Ramos (cell line): ENCODE data around the gene KCNC1.

ENCODE experiments used
- in situ Hi-C: fragments of 300-500 bp; cut with MboI; formaldehyde crosslinking; loops from one replicate; pipeline ENCODE4 v1.14.3; 2022; ENCODE audit warnings: low sequenced_read_pairs; ENCODE audit not compliant: unreplicated experiment

Gene KCNC1

GRCh38 chr11:17750013-17750800 lies 15.6 kb downstream of the KCNC1 start:
- in situ Hi-C loops, result no loop called here

GRCh38 chr11:17750801-17751165 lies 16.2 kb downstream of the KCNC1 start:
- in situ Hi-C loops, result no loop called here

DNA sequence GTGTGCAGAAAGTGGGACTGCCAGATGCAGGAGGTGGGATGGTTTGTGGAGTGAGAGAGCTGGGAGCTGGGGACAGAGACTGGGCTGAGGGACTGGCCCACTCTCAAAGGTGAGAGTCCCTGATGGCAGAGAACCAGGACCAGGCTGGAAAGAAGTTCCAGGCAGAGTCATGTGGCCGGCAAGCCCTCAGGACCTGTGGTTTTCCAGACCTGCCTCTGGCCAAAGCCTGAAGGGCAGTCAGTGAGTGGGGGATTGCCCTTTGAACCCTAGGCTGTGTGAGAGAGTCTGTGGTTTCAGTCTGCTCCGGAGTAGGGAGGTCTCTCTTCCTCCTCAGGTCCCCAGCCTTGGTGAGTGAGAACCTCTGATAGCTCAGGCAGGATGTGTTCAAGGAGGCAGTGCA lies 17.0 kb downstream of the KCNC1 start:
- in situ Hi-C loops, result no loop called here

- in situ Hi-C loops, result no loop called here
Measured at GRCh38 chr11:17752144-17752543, 17.6 kb downstream of the KCNC1 start.

DNA sequence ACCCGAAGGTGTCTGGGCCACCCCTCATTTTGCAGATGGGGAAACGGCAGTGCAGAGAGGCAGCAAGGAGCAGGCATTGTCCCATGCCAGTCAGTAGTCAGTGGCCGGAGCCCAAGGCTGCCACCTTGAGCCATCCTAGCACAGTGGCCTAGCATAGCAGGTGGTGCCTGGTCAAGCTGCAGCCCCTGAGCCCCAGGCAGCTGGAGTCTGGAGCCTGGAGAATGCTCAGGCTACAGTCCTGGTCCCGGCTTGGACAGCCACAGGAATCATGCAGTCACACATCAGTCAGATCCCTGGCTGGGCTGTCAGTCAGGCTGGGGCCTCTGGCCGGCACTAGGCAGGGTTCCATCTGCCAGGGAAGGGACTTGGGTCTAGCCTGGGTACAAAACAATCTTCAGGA lies 18.6 kb downstream of the KCNC1 start:
- in situ Hi-C loops, result no loop called here

DNA sequence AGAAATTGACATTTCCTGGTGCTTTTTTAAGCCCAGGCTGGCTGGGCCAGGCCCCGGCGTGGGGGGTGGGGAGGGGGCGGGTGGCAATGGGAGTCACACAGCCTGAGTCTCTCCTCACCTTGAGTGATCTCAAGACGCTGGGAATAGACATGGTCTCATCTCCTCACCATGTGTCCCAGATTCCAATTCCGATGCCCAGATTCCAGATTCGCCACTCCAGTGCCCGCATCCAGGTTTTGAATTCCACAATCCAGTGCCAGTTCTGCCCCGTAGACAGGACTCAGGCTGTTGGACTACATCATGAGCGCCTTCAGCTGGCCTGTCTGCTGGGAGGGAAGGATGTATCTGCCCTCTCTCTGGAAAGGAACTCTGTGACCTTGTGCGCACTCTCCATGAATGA lies 19.1 kb downstream of the KCNC1 start:
- in situ Hi-C loops, result no loop called here

DNA sequence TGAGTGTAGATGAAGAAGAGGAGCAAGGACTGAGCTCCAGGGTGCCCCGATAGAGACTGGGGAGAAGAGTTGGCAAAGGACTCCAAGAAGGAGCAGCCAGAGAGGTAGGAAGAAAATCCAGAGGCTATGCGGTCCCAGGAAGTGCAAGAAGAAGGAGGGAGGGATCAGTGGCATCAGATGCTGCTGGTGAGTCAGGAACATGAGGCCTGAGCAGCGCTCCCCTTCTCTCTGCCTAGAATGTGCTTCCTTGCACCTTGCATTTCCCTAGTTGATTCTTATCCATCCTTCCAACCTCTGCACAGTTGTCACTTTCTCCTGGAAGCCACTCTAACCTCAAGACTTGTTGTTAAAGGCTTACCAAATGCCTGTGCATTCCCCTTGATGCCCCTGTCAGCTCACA lies 21.3 kb downstream of the KCNC1 start:
- in situ Hi-C loops, result no loop called here

- in situ Hi-C loops, result no loop called here
Measured at GRCh38 chr11:17760102-17761029, 25.8 kb downstream of the KCNC1 start.

DNA sequence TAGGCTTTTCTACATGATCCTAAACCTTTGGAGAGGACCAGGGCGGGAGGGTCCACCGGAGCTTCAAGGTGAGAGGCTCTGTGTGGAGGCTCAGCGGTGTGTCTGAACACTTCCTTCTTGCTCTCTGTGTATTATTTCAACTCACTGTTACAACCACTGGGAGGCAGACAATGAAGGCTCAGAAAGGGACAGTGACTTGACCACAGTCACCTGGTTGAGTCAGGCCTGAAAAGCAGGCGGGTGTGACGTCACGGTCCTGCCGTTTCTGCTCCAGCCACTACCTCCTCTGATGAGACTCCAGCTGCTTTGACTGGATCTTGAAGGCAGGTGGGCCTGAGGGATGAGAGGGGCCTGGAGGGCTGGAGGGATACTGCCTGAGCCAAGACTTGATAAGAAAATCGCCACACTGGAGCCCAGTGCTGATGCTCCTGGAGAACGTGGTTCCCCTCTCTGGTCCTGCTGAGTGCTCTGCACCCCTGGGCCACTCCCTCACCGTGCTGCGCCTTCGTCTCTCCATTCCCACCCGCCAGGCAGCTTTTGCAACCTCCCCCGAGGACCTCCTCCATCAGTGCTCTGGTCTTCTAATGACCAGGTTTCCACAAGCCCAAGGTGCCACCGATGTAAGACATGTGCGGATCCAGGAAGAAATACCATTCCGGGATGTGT lies 27.9 kb downstream of the KCNC1 start:
- in situ Hi-C loops, result no loop called here

DNA sequence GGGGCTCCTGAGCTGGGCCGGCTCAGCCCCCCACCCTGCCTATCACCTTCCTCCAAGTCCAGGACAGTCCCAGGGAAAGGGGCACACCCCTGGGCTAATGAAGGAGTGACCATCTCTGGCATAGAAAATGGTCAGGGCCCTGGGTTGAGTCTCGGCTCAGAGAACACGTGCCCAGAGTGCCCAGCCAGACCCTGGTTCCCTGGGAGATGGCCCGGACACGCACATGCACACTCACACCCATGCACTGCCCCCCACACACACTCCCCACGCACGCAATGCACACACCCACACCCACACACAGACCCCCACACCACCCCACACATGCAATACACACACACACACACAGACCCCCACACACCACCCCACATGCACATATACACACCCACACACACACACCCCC lies 28.7 kb downstream of the KCNC1 start:
- in situ Hi-C loops, result no loop called here

- in situ Hi-C loops, result no loop called here
Measured at GRCh38 chr11:17763703-17764102, 29.1 kb downstream of the KCNC1 start.

GRCh38 chr11:17764446-17765218 lies 30.1 kb downstream of the KCNC1 start:
- in situ Hi-C loops, result no loop called here

- in situ Hi-C loops, result no loop called here
Measured at GRCh38 chr11:17765356-17766072, 30.9 kb downstream of the KCNC1 start.

DNA sequence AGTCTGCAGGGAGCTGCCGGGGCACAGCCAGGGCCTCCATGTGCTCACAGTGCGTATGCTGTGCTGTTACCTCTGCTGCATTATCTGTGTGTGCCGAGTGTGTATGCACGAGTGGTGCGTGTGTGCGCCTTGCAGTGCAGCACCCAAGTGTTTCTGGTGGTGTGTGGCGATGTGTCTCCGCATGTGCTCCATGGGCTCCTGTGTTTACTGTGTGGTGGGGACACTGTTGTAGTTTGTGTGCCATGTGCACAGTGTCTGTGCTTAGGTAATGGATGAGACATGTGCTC lies 31.4 kb downstream of the KCNC1 start:
- in situ Hi-C loops, result no loop called here

DNA sequence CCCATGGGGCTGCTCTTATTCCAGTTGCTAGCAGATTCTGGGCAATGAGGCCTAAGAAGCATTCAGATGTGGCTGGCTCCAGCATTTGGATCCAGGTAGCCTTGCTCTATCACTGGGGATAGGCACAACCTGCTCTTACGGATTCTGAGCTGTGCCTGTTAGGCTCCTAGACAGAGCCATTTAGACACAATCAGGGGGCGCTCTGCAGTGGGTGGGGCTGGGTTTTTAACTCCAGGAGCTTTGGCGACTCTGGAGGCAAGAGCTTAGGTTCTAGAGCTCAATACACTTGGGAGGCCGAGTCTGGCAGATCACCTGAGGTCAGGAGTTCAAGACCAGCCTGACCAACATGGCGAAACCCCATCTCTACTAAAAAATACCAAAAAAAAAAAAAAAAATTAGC lies 32.0 kb downstream of the KCNC1 start:
- in situ Hi-C loops, result no loop called here

GRCh38 chr11:17767301-17767885 lies 32.8 kb downstream of the KCNC1 start:
- in situ Hi-C loops, result no loop called here

DNA sequence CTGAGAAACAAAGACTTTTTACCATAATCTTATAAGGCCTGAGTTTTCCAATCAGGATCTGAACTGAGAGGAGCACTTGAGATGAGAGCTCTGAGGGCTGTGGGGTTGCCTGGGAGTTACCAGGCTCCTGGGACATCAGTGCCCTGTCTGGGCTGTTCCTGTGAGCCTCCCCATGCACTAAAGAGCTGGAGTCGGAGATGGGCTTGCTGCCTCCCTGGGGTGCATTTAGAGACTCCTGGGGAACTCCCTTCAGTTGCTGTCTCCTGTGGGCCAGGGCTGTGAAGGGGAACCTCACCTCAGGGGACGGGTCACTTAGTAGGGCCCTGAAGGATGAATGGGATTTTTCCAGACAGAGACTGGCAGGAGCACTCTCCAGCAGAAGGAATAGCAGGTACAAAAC lies 33.3 kb downstream of the KCNC1 start:
- in situ Hi-C loops, result no loop called here

DNA sequence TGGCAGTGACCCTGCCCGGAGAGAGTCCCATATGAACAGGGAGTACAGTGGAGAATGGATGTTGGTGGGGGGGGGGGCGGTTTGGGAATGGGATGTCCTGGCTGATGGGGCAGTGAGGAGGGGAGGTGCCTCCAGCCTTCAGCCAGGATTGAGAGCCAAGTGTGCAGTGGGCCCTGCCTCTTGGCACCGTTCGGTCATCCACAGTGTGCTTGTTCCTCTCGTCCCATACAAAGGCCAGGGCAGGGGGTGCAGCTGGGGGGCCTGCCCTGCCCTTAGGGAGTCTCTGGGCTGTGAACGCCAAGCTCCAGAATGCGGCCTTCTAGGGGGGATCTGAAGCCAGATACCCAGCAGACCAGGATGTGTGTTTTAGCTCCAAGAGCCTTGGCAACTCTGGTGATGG lies 34.0 kb downstream of the KCNC1 start:
- in situ Hi-C loops, result no loop called here

DNA sequence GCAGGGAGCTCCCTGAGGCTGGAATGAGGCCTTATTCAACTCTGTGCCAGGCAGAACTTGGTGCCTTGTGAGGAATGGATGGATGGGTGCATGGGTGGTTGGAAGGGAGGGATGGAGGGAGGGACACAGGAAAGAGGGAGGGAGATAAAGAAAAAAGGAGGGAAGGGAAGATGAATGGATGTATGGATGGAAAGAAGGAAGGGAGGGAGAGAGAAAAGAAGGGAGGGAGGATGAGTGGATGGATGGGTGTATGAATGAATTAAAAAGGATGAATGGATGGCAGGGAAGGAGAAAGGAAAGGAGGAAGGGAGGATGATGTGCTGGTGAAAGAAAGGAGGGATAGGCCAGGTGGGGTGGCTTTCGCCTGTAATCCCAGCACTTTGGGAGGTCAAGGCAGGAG lies 34.6 kb downstream of the KCNC1 start:
- in situ Hi-C loops, result no loop called here
